Measurements from ENCODE around the gene GNG3.

DNA sequence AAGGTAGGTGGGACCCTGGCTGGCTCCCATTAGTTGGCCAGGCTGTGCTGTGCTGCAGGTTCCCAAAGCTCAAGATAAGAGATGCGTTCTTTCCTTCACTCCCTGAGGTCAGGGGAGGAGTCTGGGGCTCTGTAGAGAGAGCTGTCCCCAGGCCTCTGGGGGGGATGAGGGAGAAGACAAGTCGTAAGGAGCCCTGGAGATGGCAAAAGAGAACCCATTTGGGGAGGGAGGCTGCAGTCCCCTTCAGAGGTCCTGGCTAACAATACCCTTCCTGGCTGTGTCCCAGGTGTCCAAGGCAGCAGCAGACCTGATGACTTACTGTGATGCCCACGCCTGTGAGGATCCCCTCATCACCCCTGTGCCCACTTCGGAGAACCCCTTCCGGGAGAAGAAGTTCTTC is 916 bp downstream of the GNG3 start:
- TF ChIP-seq, protein P1, sequence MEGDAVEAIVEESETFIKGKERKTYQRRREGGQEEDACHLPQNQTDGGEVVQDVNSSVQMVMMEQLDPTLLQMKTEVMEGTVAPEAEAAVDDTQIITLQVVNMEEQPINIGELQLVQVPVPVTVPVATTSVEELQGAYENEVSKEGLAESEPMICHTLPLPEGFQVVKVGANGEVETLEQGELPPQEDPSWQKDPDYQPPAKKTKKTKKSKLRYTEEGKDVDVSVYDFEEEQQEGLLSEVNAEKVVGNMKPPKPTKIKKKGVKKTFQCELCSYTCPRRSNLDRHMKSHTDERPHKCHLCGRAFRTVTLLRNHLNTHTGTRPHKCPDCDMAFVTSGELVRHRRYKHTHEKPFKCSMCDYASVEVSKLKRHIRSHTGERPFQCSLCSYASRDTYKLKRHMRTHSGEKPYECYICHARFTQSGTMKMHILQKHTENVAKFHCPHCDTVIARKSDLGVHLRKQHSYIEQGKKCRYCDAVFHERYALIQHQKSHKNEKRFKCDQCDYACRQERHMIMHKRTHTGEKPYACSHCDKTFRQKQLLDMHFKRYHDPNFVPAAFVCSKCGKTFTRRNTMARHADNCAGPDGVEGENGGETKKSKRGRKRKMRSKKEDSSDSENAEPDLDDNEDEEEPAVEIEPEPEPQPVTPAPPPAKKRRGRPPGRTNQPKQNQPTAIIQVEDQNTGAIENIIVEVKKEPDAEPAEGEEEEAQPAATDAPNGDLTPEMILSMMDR (conservative IDR thresholded peaks at IDR 0.05; ENCODE audit: low read depth in 2 of 2): no peak
- TF ChIP-seq EZH2 (IDR thresholded peaks at IDR 0.05; ENCODE audit: low read depth, unreplicated experiment) (no peak), ZNF331 (CRISPR knock-in tag; IDR thresholded peaks at IDR 0.05; ENCODE audit: low read depth) (no peak), EZH2phosphoT487 (IDR thresholded peaks at IDR 0.05; ENCODE audit: unreplicated experiment) (no peak), CREB1 (CRISPR knock-in tag; IDR thresholded peaks at IDR 0.05; ENCODE audit: low read depth) (no peak), POLR2AphosphoS5 (IDR thresholded peaks at IDR 0.05; ENCODE audit: low read depth) (no peak), JUNB (IDR thresholded peaks at IDR 0.05; ENCODE audit: unreplicated experiment) (no peak)
- TF ChIP-seq, protein P2, sequence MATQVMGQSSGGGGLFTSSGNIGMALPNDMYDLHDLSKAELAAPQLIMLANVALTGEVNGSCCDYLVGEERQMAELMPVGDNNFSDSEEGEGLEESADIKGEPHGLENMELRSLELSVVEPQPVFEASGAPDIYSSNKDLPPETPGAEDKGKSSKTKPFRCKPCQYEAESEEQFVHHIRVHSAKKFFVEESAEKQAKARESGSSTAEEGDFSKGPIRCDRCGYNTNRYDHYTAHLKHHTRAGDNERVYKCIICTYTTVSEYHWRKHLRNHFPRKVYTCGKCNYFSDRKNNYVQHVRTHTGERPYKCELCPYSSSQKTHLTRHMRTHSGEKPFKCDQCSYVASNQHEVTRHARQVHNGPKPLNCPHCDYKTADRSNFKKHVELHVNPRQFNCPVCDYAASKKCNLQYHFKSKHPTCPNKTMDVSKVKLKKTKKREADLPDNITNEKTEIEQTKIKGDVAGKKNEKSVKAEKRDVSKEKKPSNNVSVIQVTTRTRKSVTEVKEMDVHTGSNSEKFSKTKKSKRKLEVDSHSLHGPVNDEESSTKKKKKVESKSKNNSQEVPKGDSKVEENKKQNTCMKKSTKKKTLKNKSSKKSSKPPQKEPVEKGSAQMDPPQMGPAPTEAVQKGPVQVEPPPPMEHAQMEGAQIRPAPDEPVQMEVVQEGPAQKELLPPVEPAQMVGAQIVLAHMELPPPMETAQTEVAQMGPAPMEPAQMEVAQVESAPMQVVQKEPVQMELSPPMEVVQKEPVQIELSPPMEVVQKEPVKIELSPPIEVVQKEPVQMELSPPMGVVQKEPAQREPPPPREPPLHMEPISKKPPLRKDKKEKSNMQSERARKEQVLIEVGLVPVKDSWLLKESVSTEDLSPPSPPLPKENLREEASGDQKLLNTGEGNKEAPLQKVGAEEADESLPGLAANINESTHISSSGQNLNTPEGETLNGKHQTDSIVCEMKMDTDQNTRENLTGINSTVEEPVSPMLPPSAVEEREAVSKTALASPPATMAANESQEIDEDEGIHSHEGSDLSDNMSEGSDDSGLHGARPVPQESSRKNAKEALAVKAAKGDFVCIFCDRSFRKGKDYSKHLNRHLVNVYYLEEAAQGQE (IDR thresholded peaks at IDR 0.05; ENCODE audit: unreplicated experiment): no peak

Data from GM23338 (cell line).